ENCODE measurements around the gene SPNS2.
A peak's percentile ranks its signal among the peaks of the same experiment; 100 is the strongest.

The SPNS2 gene

DNA sequence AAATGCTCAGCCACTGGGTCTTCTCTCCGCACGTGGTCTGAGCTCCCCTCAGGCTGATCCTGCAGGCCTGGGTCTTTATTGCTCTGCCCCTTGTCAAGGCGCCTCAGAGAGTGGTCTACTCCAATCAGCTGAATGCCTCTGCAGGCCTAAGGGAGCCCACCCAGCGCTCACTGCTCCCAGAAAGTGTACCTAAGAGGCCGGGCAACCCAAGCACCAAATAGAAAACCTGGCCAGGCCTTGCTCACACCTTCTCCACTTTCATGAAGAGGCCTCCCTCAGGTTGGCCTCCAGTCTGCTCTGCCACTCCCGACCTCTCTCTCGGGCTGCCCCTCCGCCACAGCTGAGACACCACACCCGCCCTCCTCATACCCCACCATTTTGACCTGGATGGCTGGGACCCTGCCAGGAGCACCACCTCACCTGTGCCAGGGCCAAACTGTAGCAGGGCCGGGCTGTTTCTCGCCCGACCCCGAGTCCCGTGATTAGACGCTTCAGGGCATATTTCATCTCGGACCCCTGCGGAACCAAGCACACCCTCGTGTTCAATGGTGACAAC lies 55.8 kb downstream of the SPNS2 start:
- DNase-seq, result no peak

DNA sequence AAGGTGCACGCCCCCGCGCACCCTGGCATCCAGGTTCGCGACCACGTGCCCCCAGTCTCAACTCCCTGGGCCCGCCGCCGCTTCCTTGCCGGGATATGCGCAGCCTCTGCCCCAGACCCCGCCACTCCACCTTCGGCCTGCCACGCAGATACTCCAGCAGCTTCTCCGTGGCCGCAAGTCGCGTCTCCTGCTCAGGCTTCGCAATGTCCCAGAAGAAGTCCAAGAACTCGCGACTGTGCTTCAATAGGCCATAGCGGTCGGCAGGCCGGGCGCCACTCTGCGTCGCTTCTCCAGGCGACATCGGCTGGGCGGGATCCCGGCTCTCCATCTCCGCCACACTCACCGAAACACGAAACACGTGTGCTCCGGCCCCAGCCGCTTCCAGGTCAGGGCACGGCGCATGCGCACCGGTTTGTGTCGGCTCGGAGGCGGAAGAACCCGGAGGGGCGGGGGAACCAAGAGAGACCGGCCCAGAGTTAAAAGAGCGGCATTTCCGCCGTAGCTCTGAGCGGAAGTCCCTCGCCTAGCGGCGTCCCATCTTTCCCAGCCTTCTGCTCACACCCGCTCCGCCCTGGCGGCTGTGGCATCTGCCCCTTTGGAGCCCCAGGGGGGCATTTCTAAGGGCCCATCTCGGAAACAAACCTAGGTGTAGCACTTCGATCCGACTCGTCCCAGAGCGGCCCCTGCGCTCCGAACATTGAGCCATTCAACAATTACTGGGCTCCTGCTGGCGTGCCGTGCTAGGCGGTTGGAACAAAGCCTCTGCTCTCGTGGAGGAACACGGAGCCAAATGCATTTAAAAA lies 56.5 kb downstream of the SPNS2 start, which contains the start of gene MYBBP1A:
Gene MYBBP1A (minus strand): TSS at position 388 of the 803 bp plus-strand sequence. CDS start 60 bp downstream, at position 328.
- DNase-seq, result peak; percentile 98

DNA sequence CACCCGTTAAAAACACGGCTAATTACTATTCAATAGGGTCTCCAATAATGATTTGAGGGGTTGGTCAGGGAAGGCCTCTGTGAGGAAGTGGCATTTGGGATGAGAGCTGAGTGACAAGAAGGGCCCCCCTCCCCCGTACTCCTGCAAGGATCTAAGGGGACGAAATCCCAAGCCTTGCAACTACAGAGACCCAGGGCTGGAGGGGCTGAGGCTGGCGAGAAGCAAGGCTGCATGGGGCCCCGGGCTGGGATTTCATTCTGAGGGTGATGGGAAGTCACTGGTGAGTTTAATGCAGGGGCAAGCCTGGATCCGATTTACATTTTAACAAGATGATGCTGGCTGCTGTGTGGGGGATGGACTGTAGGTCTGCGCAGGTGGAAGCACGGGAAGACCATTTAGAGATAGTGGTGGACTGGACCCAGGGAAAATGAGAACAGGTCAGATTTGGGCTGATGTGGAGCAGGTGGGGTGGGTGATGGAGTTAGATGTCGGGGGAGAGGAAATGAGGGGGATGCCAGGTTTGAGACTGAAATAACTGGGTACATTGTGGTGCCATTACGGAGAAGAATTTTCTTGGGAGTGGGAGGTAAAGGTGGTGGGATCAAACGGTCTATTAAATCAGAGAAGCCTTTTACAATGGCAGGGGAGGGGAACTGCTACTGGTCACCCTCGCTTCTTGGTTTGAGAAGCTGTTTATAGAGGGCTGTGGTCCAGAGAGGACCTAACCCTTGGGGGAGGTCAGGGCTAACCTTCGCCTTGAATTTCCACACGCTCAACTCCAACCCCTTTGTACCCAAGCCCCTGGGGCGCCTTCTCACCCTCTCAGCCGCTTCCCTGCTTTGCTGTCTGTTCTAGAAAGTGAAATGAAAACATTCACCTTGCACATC lies 57.4 kb downstream of the SPNS2 start:
- DNase-seq, result no peak

DNA sequence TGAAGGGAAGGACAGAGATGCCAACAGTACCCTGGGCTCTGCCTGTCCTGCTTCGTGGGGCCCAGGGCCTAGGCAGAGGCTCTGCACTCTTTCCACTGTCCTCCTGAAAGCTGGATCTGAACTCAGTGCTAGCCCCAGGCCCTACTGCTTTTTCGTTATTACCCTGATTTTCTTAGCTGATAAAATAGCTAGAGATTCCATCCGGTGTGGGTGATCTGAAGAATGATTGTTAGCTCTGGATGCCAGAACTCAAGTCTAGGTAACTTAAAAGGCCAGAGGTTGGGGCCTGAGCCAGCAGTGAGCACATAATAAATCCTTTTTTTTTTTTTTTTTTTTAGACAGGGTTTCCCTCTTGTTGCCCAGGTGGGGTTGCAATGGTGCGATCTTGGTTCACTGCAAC lies 58.3 kb downstream of the SPNS2 start:
- no peak for DNase-seq

DNA sequence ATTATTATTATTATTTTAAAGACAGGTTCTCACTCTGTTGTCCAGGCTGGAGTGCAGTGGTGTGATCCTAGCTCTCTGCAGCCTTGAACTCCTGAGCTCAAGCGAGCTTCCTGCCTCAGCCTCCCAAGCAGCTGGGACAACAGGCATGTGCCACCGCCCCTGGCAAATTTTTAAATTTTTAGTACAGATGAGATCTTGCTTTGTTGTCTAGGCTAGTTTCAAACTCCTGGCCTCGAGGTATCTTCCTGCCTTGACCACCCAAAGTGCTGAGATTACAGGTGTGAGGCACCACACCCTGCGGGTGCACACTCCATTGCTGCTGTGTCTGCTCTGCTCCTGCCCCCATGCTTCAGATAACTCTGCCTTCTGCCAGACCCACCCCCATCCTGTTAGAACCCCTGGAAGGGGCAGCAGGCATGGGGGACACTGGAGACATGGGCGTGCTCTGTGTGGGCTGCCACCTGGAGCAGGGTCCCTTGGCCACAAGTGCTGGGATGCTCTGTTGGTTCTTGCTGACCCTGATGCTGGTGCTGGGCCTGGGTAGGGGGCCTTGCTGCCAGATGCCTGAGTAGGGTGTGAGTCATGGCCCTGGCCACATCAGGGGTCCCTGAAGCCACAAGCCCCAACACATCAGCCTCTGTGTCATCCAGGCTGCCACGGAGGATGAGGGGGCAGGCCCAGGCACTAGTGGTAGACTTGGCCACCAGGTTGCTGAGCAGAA lies 59.1 kb downstream of the SPNS2 start:
- no peak for DNase-seq

DNA sequence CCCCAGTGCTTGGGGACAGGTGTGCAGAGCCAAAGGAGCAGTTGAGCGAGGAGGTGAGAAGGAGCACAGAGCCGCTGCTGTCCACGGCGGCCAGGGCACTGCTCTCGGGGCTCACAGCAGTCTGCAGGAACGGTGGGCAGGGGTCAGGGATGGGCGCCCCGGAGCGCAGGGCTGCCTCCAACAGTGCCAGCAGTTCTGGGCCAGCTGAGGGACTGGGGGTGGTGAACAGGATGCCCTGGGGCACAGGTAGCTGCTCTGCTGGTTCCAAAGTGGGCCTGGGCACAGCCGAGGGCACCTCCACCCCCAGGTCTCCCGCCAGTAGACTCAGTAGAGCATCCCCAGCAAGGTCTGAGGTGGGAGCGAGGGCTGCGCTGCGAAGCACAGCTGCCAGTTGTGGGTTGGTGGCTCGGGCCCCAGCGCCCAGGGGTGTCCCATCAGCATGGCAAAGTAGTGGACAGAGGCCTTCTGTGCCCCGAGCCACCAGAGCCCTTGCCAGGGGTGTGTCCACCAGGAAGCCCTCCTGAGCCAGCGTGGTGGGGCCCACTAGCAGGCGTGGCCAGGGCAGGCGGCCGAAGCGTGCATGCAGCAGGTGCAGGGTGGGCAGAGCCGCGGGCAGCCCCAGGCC lies 59.8 kb downstream of the SPNS2 start:
- DNase-seq, result no peak

DNA sequence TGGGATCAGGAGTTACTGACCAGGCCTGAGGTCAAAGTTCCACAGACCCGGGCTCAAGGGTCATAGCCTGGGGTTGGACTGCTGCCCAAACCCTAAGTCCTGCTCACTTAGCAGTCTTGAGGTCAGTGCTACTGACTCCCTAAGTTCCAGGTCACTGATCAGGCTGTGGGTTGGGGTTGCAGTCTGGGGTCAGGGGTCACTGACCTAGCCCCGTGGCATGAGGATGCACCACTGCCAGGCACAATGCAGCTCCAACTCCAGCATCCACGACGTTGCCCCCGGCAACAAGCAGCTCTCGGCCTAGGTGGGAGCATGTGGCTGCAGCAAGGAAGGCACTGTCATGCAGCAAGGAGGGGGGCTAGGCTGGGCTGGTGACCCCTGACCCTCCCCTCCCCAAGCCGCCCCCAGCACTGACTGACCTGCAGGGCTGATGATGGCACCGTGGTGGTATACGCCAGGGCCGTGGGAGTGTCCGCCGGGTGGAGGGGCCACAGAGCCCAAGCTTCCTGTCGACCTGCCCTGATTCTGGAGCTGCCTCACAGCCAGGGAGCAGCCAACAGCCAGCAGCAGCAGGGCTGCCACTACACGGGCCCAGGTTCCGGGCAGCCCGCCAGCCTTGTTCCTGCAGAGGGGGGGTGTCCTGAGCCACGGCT lies 60.6 kb downstream of the SPNS2 start:
- DNase-seq, result no peak

DNA sequence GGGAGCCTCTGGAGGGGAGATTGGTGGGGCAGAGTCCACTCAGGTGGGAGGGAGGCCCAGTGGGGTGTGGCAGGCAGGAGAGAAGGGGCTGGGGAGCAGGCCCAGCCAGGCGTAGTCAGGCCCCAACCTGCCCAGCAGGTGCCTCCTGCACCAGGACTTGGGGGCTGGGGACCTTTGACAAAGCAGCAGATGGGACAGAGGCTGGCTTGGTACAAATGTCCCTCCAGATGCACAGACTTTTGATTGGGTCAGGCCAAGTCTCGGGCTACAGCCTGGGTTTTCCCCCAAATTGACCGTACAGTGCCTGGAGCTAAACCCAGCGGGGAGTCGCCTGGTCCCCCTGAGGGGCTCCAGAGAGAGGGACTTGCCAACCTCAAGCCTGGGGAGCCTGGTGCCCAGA lies 61.3 kb downstream of the SPNS2 start:
- DNase-seq, result no peak

DNA sequence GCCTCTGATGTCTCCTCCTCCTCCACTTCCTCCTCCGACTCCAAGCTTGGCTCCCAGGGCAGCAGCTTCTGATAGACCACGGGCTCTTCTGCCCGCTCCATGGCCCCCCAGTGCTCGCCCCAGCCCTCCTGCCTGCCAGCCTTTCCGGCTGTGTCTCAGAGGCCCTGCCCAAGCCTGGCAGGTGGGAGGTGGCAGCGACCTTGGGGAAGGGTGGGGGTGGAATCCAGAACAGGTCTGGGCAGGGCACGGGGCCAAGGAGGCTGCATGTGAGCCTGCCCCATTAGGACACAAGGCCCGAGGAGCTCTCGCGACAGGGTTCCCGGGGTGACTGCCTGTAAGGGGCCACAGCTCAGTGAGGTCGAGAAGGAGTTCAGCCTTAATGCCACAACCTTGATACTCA lies 61.7 kb downstream of the SPNS2 start, which contains the start of gene GGT6:
Gene GGT6 (minus strand): TSS at position 157 of the 400 bp plus-strand sequence. CDS start 56 bp downstream, at position 101.
- DNase-seq, result no peak

DNA sequence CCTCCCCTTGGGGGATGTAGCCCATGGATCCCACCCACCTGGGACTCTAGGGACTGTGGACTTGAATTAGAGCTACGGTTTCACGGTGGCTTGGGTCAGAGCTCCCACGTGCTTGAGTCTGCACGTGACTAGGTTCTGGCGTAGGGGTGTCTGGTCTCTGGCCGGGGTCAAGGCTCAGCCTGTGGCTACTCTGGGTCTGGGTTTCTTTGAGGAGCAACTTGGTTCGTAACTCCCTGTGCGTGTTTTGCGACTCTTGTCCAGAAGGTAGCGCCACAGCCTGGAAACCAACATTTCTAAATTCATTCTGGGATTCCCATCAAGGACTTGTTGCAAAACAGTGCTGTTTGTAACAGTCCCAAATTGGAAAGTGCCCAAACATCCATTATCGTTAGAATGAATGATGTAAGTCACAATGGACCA lies 62.2 kb downstream of the SPNS2 start:
- DNase-seq, result peak; percentile 12

DNA sequence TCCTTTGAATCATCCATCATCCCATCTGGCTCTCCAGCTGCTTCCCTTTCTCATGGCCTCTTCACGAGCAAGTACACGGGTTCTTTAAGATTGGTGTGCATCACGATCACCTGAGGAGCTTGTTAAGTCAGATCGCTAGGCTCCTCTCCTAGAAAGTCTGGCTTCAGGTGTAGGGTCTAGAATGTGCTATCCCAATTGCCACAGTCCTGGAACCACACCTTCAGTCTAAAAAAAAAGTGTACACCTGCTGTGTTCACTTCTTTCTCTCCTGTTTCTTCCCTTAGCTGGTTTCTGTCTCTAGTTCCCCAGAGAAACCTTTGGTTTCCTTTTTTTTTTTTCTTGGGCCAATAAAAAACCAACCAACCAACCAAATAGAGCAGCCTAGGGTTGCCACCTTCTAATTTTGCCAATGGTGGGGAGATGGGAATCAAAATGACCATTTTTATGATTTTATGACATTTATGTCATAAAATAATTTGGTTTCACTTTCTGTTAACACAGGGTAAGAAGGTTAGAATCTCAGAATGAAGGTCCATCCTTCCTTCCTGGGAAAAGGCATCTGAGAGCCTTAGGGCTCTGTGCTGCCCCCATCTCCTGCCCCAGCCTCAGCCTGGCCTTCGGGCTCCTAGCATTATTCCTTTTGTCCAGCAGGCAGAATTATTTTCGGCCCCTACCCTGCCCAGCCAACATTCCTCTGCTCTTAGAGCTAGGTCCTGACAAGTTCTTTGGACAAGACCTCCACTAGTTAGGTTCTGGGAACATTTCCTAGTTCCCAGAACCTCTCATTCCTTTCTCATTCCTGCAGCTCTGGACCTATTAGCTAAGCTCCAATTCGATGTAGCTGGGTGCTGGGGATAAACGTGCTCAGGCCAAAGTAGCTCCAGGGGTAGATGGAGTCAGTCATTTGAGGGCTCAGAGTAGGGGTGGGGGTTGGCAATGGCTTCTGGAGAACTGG lies 63.6 kb downstream of the SPNS2 start:
- peak; percentile 41 for DNase-seq

DNA sequence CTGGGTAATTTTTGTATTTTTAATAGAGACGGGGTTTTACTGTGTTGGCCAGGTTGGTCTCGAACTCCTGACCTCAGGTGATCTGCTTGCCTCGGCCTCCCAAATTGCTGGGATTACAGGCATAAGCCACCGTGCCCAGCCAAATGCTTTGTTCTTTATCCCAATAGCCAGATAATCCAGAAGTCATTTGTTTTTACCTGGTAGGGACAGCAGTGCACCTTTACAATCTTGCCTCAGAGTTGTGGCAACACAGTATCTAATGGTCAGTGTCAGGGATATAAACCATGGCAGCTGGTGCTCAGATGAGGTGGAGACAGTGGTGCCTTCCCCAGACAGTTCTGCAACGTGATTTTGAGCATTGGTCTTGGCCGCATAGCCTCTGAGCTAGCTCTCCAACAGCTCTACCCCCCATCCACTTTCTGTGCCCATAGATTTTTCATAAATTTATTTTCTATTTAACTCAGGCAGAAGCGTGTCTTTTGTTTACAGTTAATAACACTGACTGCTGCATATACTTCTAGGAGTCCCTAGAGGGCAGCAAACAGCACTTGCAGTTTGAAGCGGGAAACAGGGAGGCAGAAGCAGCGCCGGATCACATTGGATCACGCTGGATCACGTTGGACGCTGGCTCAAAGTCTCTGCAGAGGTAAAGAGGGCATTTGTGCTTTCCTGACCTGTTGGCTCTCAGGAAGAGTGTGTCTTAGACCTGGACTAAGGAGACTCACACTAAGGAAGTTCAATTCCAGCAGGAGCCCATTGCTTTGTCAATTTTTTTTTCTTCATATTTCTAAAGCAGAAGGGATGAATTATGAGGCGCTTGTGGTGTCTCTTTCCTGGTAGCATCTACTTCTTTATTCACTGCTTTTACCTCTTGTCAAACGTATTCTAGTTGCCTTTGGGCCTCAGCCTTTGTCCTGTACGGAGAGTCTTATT lies 66.8 kb downstream of the SPNS2 start:
- DNase-seq, result peak; percentile 82

DNA sequence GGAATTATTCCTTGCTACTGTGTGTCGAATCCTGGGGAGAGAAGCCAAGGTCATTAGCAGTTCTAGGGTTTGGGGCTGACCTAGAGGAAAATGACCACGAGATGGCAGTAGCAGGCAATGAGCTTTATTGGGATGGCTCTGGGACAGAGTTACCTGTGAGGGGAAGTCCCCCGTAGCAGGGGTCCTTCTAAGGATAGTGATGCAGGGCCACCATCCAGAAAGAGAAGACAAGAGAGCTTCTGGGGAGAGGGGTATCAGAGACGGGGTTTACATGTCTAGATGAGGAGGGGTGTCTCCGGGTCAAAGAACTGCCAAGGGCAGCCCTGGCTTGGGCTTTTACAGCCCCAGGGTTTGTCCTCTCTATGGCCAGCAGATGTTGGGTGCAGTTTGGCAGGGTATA lies 68.1 kb downstream of the SPNS2 start:
- peak; percentile 81 for DNase-seq

DNA sequence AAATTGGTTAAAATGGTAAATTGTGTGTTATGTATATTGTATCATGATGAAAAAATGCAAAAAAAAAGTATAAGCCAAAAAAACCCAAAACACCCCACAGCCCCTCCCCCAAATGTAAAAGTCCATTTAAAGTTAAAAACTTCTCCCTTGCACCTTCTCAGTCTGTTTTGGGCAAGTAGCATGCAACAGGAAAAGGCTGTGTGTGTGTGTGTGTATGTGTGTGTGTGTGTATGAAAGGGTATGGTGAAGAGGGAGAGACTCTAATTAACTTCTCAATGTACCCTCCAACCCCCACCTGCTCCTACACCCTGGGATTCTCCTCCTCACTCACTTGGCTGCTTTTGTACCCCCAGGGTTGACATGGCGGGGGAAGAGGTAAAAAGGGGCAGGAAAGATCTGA lies 70.9 kb downstream of the SPNS2 start:
- no peak for DNase-seq

DNA sequence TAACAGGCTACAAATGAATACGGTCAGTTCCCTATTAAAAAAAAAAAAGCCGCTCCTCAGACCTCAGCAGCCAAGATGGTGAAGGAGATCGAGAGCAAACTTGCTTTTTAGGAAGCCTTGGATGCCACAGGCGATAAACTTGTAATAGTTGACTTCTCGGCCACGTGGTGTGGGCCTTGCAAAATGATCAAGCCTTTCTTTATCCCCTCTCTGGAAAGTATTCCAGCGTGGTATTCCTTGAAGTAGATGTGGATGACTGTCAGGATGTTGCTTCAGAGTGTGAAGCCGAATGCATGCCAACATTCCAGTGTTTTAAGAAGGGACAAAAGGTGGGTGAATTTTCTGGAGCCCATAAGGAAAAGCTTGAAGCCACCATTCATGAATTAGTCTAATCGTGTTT lies 73.5 kb downstream of the SPNS2 start:
- no peak for DNase-seq

DNA sequence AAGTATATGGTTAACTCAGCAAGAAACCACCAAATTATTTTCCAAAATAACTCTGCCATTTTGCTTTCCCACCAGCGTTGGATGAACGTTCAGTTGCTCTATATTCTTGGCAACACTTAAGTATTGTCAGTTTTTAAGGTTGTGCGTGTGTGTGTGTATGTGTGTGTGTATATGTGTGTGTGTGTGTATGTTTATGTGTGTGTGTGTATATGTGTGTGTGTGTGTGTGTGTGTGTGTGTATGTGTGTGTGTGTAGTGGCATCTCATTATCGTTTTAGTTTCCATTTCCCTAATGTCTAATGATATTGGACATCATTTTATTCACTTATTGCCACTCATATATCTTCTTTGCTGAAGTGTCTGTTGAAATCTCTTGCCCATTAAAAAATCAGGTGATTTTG lies 74.4 kb downstream of the SPNS2 start:
- no peak for DNase-seq

DNA sequence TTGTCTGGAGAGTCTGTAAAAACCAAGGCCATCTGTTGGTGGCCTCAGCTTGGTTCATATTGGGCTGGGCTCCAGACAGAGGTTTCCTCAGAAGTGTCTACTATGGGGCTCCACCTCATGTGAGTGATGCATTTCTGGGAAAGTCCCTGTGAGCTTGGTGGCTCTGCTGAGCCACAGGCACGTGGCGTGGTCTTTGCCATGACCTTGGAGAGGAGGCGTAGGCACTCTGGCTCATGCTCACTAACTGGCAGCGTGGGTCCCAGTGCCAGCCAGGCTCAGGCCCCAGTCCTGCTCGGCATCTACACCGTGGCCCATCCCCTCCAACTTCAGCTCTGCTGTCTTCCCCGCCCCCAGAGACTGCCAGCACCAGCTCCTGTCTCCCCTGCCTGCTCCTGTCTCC lies 75.0 kb downstream of the SPNS2 start:
- peak; percentile 12 for DNase-seq

DNA sequence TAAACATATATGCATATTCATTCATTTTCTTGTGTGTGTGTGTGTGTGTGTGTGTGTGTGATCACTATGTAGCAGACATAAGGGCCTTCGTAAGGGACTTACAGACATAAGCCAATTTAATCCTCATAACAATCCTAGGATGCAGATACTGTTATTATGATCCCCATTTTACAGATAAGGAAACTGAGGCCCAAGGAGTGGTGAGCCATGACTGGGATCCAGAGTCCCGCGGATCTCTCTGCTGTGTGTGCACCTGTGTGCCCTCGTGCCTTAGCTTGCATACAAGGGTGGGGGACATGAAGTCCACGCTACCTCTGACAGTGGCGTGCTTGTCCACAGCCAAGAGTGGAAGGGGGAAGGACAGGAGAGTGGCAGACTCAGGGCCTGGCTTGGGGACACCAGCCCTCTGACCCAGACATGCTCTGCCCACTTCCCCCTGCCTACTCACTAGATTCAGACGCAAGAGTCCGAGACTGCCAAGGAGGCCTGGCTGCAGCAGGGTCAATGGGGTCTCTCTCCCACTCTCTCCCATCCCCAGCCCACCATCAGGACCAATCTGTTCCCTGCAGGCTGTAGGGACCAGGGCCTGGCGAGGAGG lies 75.9 kb downstream of the SPNS2 start:
- no peak for DNase-seq

DNA sequence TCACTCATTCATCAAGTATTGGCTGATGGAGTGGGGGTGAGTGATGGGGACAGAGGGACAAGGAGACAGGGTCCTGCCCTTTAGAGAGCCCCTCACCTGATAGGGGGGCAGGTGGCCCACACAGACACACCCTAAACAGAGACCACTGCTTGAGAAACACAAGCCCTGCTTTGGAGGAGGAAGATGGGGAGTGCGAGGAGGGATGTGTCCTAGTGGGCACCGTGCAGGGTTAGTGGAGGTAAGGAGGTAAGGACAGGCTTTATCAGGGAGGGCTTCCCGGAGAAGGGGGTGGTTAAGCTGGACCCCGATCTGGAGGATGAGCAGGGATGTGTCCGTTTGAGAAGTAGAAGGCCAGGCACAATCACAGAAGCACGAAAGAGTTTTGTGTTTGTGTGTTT lies 77.5 kb downstream of the SPNS2 start:
- no peak for DNase-seq
